Activated CD4-positive, alpha-beta memory T cell treated with anti-CD3 and anti-CD28 coated beads for 36 hours (primary cell): ENCODE results near the gene SH2B2. TPM values are rescaled to one million over a fixed set of nuclear protein-coding genes. Genes with fewer than 3 reads are reported as not detected.
A peak's percentile ranks its signal among the peaks of the same experiment; 100 is the strongest.
"Not testable (repeated sequence)": the region's sequence is repeated elsewhere in the genome, so short reads cannot be mapped to it uniquely, and the experiment has no call there.

Experiments
- CTCF ChIA-PET: fragments of 350-600 bp; sonication (Branson Sonifier 250); formaldehyde crosslinking; loops from one replicate; lab custom pipeline; 2021; ENCODE audit warnings: antibody characterized with exemption, inconsistent platforms; lab: Charles Lee
- POLR2A ChIA-PET: fragments of 350-600 bp; sonication (Branson Sonifier 250); formaldehyde crosslinking; loops from one replicate; lab custom pipeline; 2021; ENCODE audit warnings: antibody characterized with exemption; lab: Charles Lee
- DNase-seq: peaks from one replicate; pipeline ENCODE4 v3.0.0-alpha.2; 2020
- H3K27ac Mint-ChIP-seq: one replicate; pipeline ENCODE4 v1.8.0; 2021; ENCODE audit warnings: mixed read lengths
- H3K27me3 Mint-ChIP-seq: one replicate; pipeline ENCODE4 v1.8.0; 2021; ENCODE audit warnings: mixed read lengths
- H3K36me3 Mint-ChIP-seq: one replicate; pipeline ENCODE4 v1.8.0; 2021; ENCODE audit warnings: mixed read lengths
- H3K4me1 Mint-ChIP-seq: one replicate; pipeline ENCODE4 v1.8.0; 2021; ENCODE audit warnings: low read depth, mixed read lengths
- H3K4me3 Mint-ChIP-seq: one replicate; pipeline ENCODE4 v1.8.0; 2021; ENCODE audit warnings: mild to moderate bottlenecking, mixed read lengths
- H3K9me3 Mint-ChIP-seq: one replicate; pipeline ENCODE4 v1.8.0; 2021; ENCODE audit warnings: mixed read lengths
- intact Hi-C: fragments of 100-400 bp; cut with micrococcal nuclease; formaldehyde crosslinking; loops from one replicate; pipeline ENCODE4 v1.15.1; 2023
- total RNA-seq, 2 experiments: library from RNA; stranded (reverse); gene quantifications; one replicate each; pipeline ENCODE4 v1.2.3, GENCODE V29; 2021

SH2B2 gene
- total RNA-seq, 2 experiments from 2014 or later, result 3.8 to 4.7 TPM

DNA sequence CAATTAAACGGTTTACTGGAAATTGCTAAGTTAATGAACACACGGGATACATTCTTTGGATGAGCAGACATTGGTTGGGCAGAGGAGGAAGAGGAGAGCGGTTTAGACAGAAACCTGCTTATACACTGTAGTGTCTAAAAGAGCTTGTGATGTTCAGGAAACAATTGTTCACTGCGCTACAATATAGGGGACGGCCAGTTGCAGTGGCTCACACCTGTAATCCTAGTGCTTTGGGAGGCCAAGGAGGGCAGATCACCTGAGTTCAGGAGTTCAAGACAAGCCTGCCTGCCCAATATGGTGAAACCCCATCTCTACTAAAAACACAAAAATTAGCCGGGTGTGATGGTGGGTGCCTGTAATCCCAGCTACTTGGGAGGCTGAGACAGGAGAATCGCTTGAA is 48.9 kb downstream of the SH2B2 start:
- CTCF ChIA-PET, H3K27me3 Mint-ChIP-seq, H3K4me1 Mint-ChIP-seq, H3K27ac Mint-ChIP-seq, H3K4me3 Mint-ChIP-seq, POLR2A ChIA-PET, DNase-seq, H3K9me3 Mint-ChIP-seq, H3K36me3 Mint-ChIP-seq, intact Hi-C loops: not testable (repeated sequence)

DNA sequence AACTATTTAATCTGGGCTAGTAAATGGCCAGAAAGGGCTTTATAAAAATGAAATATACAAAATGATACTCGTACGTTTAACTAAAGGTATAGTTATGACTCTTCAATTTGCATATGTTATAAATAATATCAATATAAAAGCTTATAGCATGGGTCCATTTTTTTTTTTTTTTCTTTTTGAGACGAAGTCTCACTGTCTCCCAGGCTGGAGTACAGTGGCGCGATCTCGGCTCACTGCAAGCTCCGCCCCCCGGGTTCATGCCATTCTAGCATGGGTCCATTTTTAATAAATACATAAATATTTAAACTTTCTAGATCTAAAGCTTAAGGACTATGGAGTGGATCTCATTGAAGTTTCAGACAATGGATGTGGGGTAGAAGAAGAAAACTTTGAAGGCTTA is 50.3 kb downstream of the SH2B2 start:
- CTCF ChIA-PET, result interaction anchor here (0.6 kb wide), 1 partner anchor 19 kb away, joined by 3 read pairs; no protein-coding TSS in a partner anchor
- H3K4me3 Mint-ChIP-seq, H3K27me3 Mint-ChIP-seq, H3K4me1 Mint-ChIP-seq, H3K27ac Mint-ChIP-seq, H3K9me3 Mint-ChIP-seq, H3K36me3 Mint-ChIP-seq, DNase-seq, POLR2A ChIA-PET, intact Hi-C loops: not testable (repeated sequence)

DNA sequence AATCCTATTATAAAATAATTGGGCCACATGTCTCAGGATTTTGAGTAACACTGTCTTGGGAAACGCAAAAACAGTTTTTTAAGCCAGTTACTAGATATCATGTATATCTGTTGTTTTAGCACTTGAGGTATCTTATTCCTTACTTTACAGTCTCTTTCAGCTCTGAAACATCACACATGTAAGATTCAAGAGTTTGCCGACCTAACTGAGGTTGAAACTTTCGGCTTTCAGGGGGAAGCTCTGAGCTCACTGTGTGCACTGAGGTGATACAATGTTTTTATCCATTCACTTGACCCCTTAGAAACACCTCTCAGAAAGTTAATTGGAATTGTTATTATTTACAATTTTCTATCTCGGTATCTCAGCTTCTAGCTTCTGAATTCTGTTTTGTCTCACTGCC is 50.8 kb downstream of the SH2B2 start:
- H3K9me3 Mint-ChIP-seq, intact Hi-C loops, CTCF ChIA-PET, DNase-seq, POLR2A ChIA-PET, H3K36me3 Mint-ChIP-seq, H3K4me1 Mint-ChIP-seq, H3K27me3 Mint-ChIP-seq, H3K4me3 Mint-ChIP-seq, H3K27ac Mint-ChIP-seq: not testable (repeated sequence)

DNA sequence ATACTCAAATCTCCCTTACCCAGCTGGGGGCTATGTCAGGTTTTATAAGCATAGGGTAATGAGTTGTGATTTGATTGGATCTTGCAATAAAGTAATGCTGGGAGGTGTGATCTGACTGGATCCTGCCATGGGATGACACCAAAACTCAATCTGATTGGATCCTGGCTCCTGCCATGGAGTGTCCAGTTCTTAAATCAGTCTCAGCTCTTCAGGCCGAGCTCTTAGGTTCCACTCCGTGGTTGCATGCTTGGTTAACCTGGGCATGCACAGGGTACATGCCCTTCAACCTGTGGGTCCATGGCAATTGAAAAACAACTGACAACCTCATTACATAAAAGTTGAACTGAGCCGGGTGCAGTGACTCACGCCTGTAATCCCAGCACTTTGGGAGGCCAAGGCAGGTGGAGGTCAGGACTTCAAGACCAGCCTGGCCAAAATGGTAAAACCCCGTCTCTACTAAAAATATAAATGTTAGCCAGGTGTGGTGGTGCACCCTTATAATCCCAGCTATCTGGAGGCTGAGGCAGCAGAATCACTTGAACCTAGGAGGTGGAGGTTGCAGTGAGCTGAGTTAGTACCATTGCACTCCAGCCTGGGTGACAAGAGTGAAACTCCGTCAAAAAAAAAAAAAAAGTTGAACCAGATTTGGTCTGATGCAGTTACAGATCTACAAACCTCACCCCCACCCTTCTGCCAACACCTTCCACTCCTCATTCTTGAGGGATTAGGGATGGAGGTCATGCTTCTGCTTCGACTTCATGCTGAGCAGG is 54.1 kb downstream of the SH2B2 start:
- H3K4me1 Mint-ChIP-seq, CTCF ChIA-PET, H3K27me3 Mint-ChIP-seq, POLR2A ChIA-PET, H3K36me3 Mint-ChIP-seq, H3K4me3 Mint-ChIP-seq, H3K27ac Mint-ChIP-seq, intact Hi-C loops, DNase-seq, H3K9me3 Mint-ChIP-seq: not testable (repeated sequence)

DNA sequence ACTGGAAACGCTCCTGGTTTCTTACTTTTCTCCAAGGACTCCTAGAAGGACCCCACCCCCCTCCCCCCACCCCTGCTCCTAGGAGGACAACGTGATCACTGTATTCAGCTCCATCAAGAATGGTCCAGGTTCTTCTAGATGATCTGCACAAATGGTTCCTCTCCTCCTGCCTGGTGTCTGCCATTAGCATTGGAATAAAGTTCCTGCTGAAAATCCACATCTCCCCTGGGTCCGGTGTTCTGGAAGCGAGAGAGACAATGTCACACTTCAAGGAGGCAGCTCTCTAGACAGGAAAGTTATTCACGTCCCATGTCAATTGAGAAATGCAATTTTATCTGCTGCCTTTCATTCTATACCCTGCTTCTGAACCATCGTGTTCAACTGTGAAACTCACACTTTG is 60.3 kb downstream of the SH2B2 start:
- CTCF ChIA-PET, H3K9me3 Mint-ChIP-seq, H3K27ac Mint-ChIP-seq, POLR2A ChIA-PET, H3K27me3 Mint-ChIP-seq, H3K4me3 Mint-ChIP-seq, H3K4me1 Mint-ChIP-seq, intact Hi-C loops, H3K36me3 Mint-ChIP-seq, DNase-seq: not testable (repeated sequence)

DNA sequence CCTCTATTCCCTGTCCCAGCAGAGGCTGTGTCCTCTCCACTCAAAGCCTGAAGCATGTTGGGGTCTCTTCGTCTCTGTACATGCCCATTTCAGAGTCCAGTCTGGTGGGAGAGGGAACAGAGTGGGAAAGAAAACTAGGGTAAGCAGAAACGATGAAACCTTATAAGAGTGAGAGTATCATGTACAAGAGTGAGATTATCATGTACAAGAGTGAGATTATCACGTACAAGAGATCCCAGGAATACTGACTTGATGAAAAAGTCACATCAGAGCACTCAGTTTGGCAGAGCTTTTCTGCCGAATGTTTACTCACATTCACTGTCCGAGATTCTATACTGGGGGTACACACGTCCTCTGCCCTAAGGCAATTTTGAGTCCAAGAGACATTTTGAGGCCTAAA is 69.7 kb downstream of the SH2B2 start, which contains the start of gene SPDYE6:
Gene SPDYE6, minus strand, starts transcription at position 101 of the 400 bp plus-strand sequence. CDS start 421 bp downstream, outside the sequence.
- POLR2A ChIA-PET, H3K27me3 Mint-ChIP-seq, H3K36me3 Mint-ChIP-seq, H3K4me3 Mint-ChIP-seq, H3K4me1 Mint-ChIP-seq, H3K27ac Mint-ChIP-seq, DNase-seq, CTCF ChIA-PET, H3K9me3 Mint-ChIP-seq, intact Hi-C loops: not testable (repeated sequence)

DNA sequence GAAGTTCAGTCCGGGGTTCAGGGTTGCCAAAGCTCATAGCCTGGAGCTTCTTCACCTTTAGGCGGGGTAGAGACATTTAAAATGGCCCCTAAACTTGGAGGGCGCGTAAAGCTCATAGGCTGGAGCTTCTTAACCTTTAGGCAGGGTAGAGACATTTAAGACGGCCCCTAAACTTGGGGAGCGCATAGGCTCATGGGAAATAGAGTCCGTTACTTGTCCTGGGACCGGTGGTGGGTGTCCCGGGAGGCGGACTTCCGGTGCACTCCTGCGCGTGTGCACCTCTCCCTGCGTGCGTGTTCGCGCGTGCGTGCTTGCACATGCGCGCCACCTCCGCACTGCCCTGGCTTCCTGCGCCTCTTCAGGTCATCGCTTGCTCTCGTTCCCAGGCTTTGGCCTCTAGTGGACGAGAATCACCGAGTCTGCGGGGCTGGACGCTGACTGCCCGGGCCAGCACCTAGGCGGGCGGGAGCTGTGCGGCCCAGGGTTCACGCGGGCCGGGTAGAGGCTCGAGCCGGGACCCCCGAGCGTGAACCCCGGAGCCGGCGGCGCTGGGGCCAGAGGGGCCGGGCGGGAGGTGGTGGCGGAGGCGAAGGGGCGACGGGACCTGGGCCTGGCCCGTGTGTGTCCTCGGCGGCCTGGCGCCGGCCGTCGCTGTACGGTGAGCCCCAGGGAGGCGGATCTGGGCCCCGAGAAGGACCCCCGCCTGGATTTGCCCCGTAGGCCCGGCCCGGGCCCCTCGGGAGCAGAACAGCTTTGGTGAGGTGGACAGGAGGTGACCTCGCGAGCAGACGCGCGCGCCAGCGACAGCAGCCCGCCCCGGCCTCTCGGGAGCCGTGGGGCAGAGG is 77.1 kb downstream of the SH2B2 start:
- intact Hi-C loops, result loop anchor here (1.0 kb wide), 1 partner anchor 33 kb away; the partner anchor contains the start of gene PRKRIP1
- H3K27ac Mint-ChIP-seq, result peak overlapping the region; percentile 77
- H3K9me3 Mint-ChIP-seq, H3K36me3 Mint-ChIP-seq, POLR2A ChIA-PET, CTCF ChIA-PET, H3K27me3 Mint-ChIP-seq: not testable (repeated sequence)
- H3K4me3 Mint-ChIP-seq, result peak overlapping the region; percentile 90
- peaks cover 17% of the 10 kb centered on the region for H3K4me1 Mint-ChIP-seq
- DNase-seq, result peak; percentile 97

DNA sequence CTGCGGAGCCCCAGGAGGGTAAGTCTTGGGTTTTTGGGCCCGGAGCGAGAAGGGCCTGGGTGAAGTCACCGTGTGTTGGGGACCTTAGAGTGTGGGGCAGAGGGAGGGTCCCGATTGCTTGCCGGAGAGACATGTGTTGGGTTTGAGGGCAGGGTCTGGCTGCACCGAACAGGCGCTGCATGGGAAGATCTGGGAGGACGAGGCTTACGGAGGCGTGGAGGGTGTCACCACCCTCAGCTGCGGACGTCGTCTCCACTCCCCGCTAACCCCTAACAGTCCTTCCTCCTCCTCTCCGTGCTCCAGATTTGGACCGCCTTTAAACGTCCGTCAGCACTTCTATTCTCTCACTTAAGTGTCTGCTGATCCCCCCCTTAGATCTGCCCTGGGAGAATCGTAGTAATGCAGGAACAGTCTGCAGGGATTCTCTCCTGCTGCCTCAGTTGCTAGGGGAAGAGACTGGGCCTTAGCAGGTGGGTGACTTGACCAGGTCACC is 77.8 kb downstream of the SH2B2 start:
- H3K27me3 Mint-ChIP-seq, H3K9me3 Mint-ChIP-seq, H3K36me3 Mint-ChIP-seq, intact Hi-C loops, POLR2A ChIA-PET, CTCF ChIA-PET: not testable (repeated sequence)
- Mint-ChIP-seq H3K4me1 (peaks cover 17% of the 10 kb centered on the region), H3K4me3 (peak overlapping the region; percentile 90), H3K27ac (peak overlapping the region; percentile 80)
- peak; percentile 29 for DNase-seq

DNA sequence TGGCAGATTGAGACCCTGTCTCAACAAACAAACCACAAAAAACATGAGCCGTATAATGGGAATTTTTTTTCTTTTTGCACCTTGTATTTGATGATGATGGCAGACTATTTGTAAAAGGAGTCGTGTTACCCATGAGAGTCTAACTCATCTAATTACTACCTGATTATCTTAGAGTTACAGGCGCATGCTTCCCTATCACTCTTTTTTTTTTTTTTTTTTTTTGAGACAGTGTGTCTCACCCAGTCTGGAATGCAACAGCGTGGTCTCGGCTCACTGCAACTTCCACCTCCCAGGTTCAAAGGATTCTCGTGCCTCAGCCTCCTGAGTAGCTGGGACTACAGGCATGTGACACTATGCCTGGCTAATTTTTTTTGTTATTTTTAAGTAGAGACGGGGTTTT is 78.7 kb downstream of the SH2B2 start:
- CTCF ChIA-PET, H3K4me3 Mint-ChIP-seq, DNase-seq, H3K27me3 Mint-ChIP-seq, intact Hi-C loops, H3K27ac Mint-ChIP-seq, POLR2A ChIA-PET, H3K9me3 Mint-ChIP-seq: not testable (repeated sequence)
- Mint-ChIP-seq H3K36me3 (peaks cover 13% of the 10 kb centered on the region), H3K4me1 (peaks cover 19% of the 10 kb centered on the region)

DNA sequence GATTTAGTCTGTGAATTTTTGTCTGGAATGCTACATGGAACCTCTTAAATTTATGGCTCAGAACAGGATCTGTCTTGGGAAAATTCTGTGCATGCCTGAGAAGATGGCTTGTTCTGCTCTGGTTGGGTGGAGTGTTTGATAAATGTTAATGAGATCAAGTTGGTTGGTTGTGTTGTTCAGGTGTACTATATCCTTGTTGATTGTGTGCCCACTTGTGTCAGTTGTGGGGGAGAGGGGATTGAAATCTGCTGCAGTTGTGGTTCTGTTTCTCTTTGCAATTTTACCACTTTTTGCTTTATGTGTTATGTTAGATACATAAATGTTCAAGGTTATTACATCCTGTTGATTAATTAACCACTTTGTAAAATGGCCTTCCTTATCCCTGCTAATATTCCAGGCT is 83.4 kb downstream of the SH2B2 start:
- H3K27me3 Mint-ChIP-seq, H3K27ac Mint-ChIP-seq, DNase-seq, CTCF ChIA-PET, H3K9me3 Mint-ChIP-seq, POLR2A ChIA-PET, intact Hi-C loops, H3K4me3 Mint-ChIP-seq: not testable (repeated sequence)
- H3K4me1 Mint-ChIP-seq, result peaks cover 26% of the 10 kb centered on the region
- peaks cover 17% of the 10 kb centered on the region for H3K36me3 Mint-ChIP-seq
